Gastrocnemius medialis (tissue), 4 donors: ENCODE measurements around the gene GPSM3. TPM values are rescaled to one million over a fixed set of nuclear protein-coding genes. Genes with fewer than 3 reads are reported as not detected.

Source experiments
- ATAC-seq, 2 donors: fragments of 150-250 bp; one replicate each; pipeline ENCODE4 v1.9.1; 2016
- DNase-seq, 2 donors: peaks; one replicate each; pipeline ENCODE4 v3.0.0-alpha.2; 2019
- H3K27ac ChIP-seq, 4 donors: fragments of 200-600 bp; sonication (generic); 1 replicate in 1 of 4; 2 replicates in 3 of 4; pipeline ENCODE4 v1.5.1; 2016 to 2018; ENCODE audit warnings: mild to moderate bottlenecking in 2 of 4, moderate library complexity in 1 of 4
- H3K27me3 ChIP-seq, 3 donors: fragments of 200-600 bp; sonication (generic) in 2 of 3; 1 replicate in 1 of 3; 2 replicates in 2 of 3; pipeline versions ENCODE4 v1.5.1 to v1.6.0; 2016 to 2019; ENCODE audit warnings: mild to moderate bottlenecking in 1 of 3, moderate library complexity in 1 of 3
- H3K36me3 ChIP-seq, 2 donors: fragments of 200-600 bp; sonication (generic) in 1 of 2; one replicate each; pipeline ENCODE4 v1.5.1; 2017 to 2018
- H3K4me1 ChIP-seq, 2 donors: fragments of 200-600 bp; sonication (generic) in 1 of 2; one replicate each; pipeline ENCODE4 v1.5.1; 2016 to 2017; ENCODE audit warnings: mild to moderate bottlenecking in 2 of 2
- H3K4me3 ChIP-seq, 4 donors: fragments of 200-600 bp; sonication (generic) in 3 of 4; 1 replicate in 1 of 4; 2 replicates in 3 of 4; pipeline ENCODE4 v1.5.1; 2016 to 2019; ENCODE audit warnings: mild to moderate bottlenecking in 2 of 4
- H3K9me3 ChIP-seq, 3 donors: fragments of 200-600 bp; sonication (generic) in 2 of 3; 1 replicate in 1 of 3; 2 replicates in 2 of 3; pipeline ENCODE4 v1.5.1; 2016 to 2019
- CTCF ChIP-seq, 5 experiments: fragments of 450-650 bp in 3 of 5; fragments of 200-600 bp in 2 of 5; sonication (generic) in 2 of 5; IDR thresholded peaks in 4 of 5; conservative IDR thresholded peaks in 1 of 5; 1 replicate in 4 of 5; 2 replicates in 1 of 5; pipeline ENCODE4 v1.5.1; 2016 to 2019; ENCODE audit warnings: antibody characterized with exemption in 5 of 5, mild to moderate bottlenecking in 3 of 5, moderate library complexity in 3 of 5
- POLR2A ChIP-seq, 2 donors: fragments of 450-650 bp; IDR thresholded peaks; one replicate each; pipeline ENCODE4 v1.6.1; 2017; ENCODE audit warnings: antibody characterized with exemption in 2 of 2, mild to moderate bottlenecking in 2 of 2, moderate library complexity in 2 of 2
- in situ Hi-C, 4 donors: fragments of 200-750 bp; cut with MboI; loops; one replicate each; pipeline versions ENCODE4 v1.15.0 to v1.8.0; 2017; ENCODE audit warnings: low sequenced_read_pairs in 4 of 4
- intact Hi-C: fragments of 100-400 bp; cut with DNase I; formaldehyde crosslinking; loops from one replicate; pipeline ENCODE4 v1.15.1; 2023; ENCODE audit warnings: low total_unique reads
- total RNA-seq, 4 donors: library from RNA; depleted of rRNA; stranded (reverse); fragments of >200 nt; gene quantifications; one replicate each; pipeline versions ENCODE4 v1.1.0 to v1.2.3, GENCODE V29; 2016

The GPSM3 gene
- total RNA-seq, 4 donors from 2014 or later = 2.2 to 2.9 (median 2.3) TPM; not detected in 1

GRCh38 chr6:32179766-32180405 is 12.6 kb downstream of the GPSM3 start:
- ATAC-seq (no peak), DNase-seq (no peak)
- TF ChIP-seq POLR2A (IDR thresholded peaks at IDR 0.05) = no peak
- Histone ChIP-seq H3K4me3 (no peak overlapping the region), H3K9me3 (no peaks in the 10 kb centered on the region), H3K27me3 (no peaks in the 10 kb centered on the region), H3K4me1 (peaks cover 42 to 49% of the 10 kb centered on the region in 2 donors), H3K27ac (peak overlapping the region; percentile 92 to 99 (median 96)), H3K36me3 (peaks cover 0 to 19% of the 10 kb centered on the region in 2 donors)
- in situ Hi-C loops = loop anchor here in 3 of 4 donors (25.0 kb wide), 6 partner anchors 218 to 1568 kb away; partner anchors contain the start of genes BRD2 (in 3 of the 3), HLA-DMA (in 3 of the 3), APOM (in 2 of the 3) and BAG6 (in 2 of the 3)
- intact Hi-C loops = loop anchor here (5.0 to 10.0 kb wide), 6 partner anchors 205 to 1135 kb away; partner anchors contain the start of genes B3GALT4, BRD2, CSNK2B and DXO

- in situ Hi-C loops = loop anchor here in 3 of 4 donors (25.0 kb wide), 6 partner anchors 216 to 1566 kb away; partner anchors contain the start of genes BRD2 (in 3 of the 3), HLA-DMA (in 3 of the 3), APOM (in 2 of the 3) and BAG6 (in 2 of the 3)
- Histone ChIP-seq H3K9me3 (no peaks in the 10 kb centered on the region), H3K4me1 (peaks cover 41 to 49% of the 10 kb centered on the region in 2 donors), H3K27me3 (no peaks in the 10 kb centered on the region), H3K36me3 (peaks cover 0 to 19% of the 10 kb centered on the region in 2 donors), H3K27ac (peak overlapping the region; percentile 92 to 99 (median 96)), H3K4me3 (peak overlapping the region; percentile 67 to 99 (median 96))
- intact Hi-C loops = loop anchor here (5.0 to 10.0 kb wide), 6 partner anchors 204 to 1136 kb away; partner anchors contain the start of genes B3GALT4, BRD2, CSNK2B and DXO
- ATAC-seq = peak in 1 of 2 donors; percentile 6
- TF ChIP-seq POLR2A (IDR thresholded peaks at IDR 0.05) (no peak), CTCF (IDR thresholded peaks at IDR 0.05 in 4 of 5, conservative IDR thresholded peaks at IDR 0.05 in 1 of 5) (no peak)
- DNase-seq = no peak
These were observed 13.6 kb downstream of the GPSM3 start for GRCh38 chr6:32178547-32179440.

GRCh38 chr6:32177788-32178546 is 14.5 kb downstream of the GPSM3 start, which contains the start of gene RNF5:
Gene RNF5, plus strand, starts transcription at chr6:32178405. Its CDS starts 107 bp downstream, at chr6:32178512.
- DNase-seq (peak; percentile 98 to 99), ATAC-seq (peak; percentile 84 to 88)
- peak; percentile 46 to 63 for TF ChIP-seq POLR2A (IDR thresholded peaks at IDR 0.05)
- no peak for TF ChIP-seq CTCF (IDR thresholded peaks at IDR 0.05 in 4 of 5, conservative IDR thresholded peaks at IDR 0.05 in 1 of 5)
- Histone ChIP-seq H3K4me1 (peaks cover 41 to 46% of the 10 kb centered on the region in 2 donors), H3K27me3 (no peaks in the 10 kb centered on the region), H3K9me3 (no peaks in the 10 kb centered on the region), H3K27ac (peak within 1 kb of the TSS; percentile 92 to 99 (median 96)), H3K4me3 (peak within 1 kb of the TSS; percentile 81 to 99 (median 96)), H3K36me3 (peaks cover 0 to 19% of the 10 kb centered on the region in 2 donors)
- intact Hi-C loops (loop anchor here (1.0 to 10.0 kb wide), 9 partner anchors 17 to 1137 kb away; partner anchors contain the start of genes B3GALT4, BRD2, CSNK2B and DXO), in situ Hi-C loops (loop anchor here in 3 of 4 donors (25.0 kb wide), 6 partner anchors 216 to 1566 kb away; partner anchors contain the start of genes BRD2 (in 3 of the 3), HLA-DMA (in 3 of the 3), APOM (in 2 of the 3) and BAG6 (in 2 of the 3))

- in situ Hi-C loops = loop anchor here in 3 of 4 donors (25.0 kb wide), 6 partner anchors 215 to 1565 kb away; partner anchors contain the start of genes BRD2 (in 3 of the 3), HLA-DMA (in 3 of the 3), APOM (in 2 of the 3) and BAG6 (in 2 of the 3)
- peak; percentile 6 to 12 for ATAC-seq
These were observed 15.2 kb downstream of the GPSM3 start for GRCh38 chr6:32177183-32177787.

More at GRCh38 chr6:32177183-32177787, 15.2 kb downstream of the GPSM3 start:
- H3K36me3 ChIP-seq = peaks cover 0 to 19% of the 10 kb centered on the region in 2 donors
- H3K4me3 ChIP-seq = peak overlapping the region; percentile 81 to 99 (median 96)
- TF ChIP-seq POLR2A (IDR thresholded peaks at IDR 0.05) (peak; percentile 19 to 48), CTCF (IDR thresholded peaks at IDR 0.05 in 4 of 5, conservative IDR thresholded peaks at IDR 0.05 in 1 of 5) (no peak)
- intact Hi-C loops = loop anchor here (1.0 to 10.0 kb wide), 9 partner anchors 18 to 1138 kb away; partner anchors contain the start of genes B3GALT4, BRD2, CSNK2B and DXO
- peaks cover 36 to 46% of the 10 kb centered on the region in 2 donors for H3K4me1 ChIP-seq
- peak overlapping the region; percentile 92 to 99 (median 96) for H3K27ac ChIP-seq
- no peak for DNase-seq
- H3K27me3 ChIP-seq = no peaks in the 10 kb centered on the region
- H3K9me3 ChIP-seq = no peaks in the 10 kb centered on the region
